HepG2 (cell line): ENCODE data around the gene CCT6A. TPM values are rescaled to one million over a fixed set of nuclear protein-coding genes. Genes with fewer than 3 reads are reported as not detected.

ENCODE experiments used
- ARID4A ChIP-seq: sonication (generic); formaldehyde crosslinking; IDR thresholded peaks from 2 replicates; pipeline ENCODE4 v1.5.0; 2020; ENCODE audit warnings: mild to moderate bottlenecking, missing genetic modification reagents, borderline replicate concordance
- CBX1 ChIP-seq: IDR thresholded peaks from one replicate; pipeline ENCODE4 v1.6.1; 2016; ENCODE audit warnings: antibody characterized with exemption, low read depth
- FOXM1 ChIP-seq: sonication (generic); formaldehyde crosslinking; IDR thresholded peaks from 2 replicates; pipeline ENCODE4 v1.5.0; 2020; ENCODE audit warnings: missing genetic modification reagents
- HES4 ChIP-seq: sonication (generic); formaldehyde crosslinking; IDR thresholded peaks from 2 replicates; pipeline ENCODE4 v1.9.0; 2021; ENCODE audit warnings: mild to moderate bottlenecking, missing genetic modification reagents, borderline replicate concordance
- HMGXB3 ChIP-seq: sonication (generic); formaldehyde crosslinking; IDR thresholded peaks from 2 replicates; pipeline ENCODE4 v1.4.0; 2020; ENCODE audit warnings: missing genetic modification reagents, borderline replicate concordance
- IKZF4 ChIP-seq: sonication (generic); formaldehyde crosslinking; IDR thresholded peaks from 2 replicates; pipeline ENCODE4 v1.5.1; 2020; ENCODE audit warnings: borderline replicate concordance, mild to moderate bottlenecking, low read depth, missing genetic modification reagents; ENCODE audit errors: not compliant biosample characterization
- NAIF1 ChIP-seq: sonication (generic); formaldehyde crosslinking; IDR thresholded peaks from 2 replicates; pipeline ENCODE4 v1.5.0; 2020; ENCODE audit warnings: mild to moderate bottlenecking, missing genetic modification reagents, borderline replicate concordance
- NFYB ChIP-seq: sonication (generic); formaldehyde crosslinking; IDR thresholded peaks from 2 replicates; pipeline ENCODE4 v1.4.0; 2020; ENCODE audit warnings: missing genetic modification reagents
- POLR2AphosphoS5 ChIP-seq: IDR thresholded peaks from 2 replicates; pipeline ENCODE4 v1.6.1; 2012; ENCODE audit warnings: low read depth, low read length
- RAD21 ChIP-seq: fragments of 450-650 bp; formaldehyde crosslinking; IDR thresholded peaks from 2 replicates; pipeline ENCODE4 v1.5.0; 2020; ENCODE audit warnings: mild to moderate bottlenecking
- XRCC5 ChIP-seq: fragments of 200-400 bp; formaldehyde crosslinking; optimal IDR thresholded peaks from 2 replicates; pipeline ENCODE3; 2017; ENCODE audit warnings: mild to moderate bottlenecking, low read length
- YEATS2 ChIP-seq: sonication (generic); formaldehyde crosslinking; IDR thresholded peaks from 2 replicates; pipeline ENCODE4 v1.4.0; 2020; ENCODE audit warnings: missing genetic modification reagents, borderline replicate concordance
- ZFP62 ChIP-seq: sonication (generic); formaldehyde crosslinking; IDR thresholded peaks from 2 replicates; pipeline ENCODE4 v1.4.0; 2020; ENCODE audit warnings: missing genetic modification reagents
- ZGPAT ChIP-seq: IDR thresholded peaks from 2 replicates; pipeline ENCODE4 v1.6.1; 2016; ENCODE audit warnings: mild to moderate bottlenecking
- ZNF326 ChIP-seq: sonication (generic); formaldehyde crosslinking; IDR thresholded peaks from 2 replicates; pipeline ENCODE4 v1.4.0; 2020; ENCODE audit warnings: missing genetic modification reagents, borderline replicate concordance
- ZNF704 ChIP-seq: sonication (generic); formaldehyde crosslinking; IDR thresholded peaks from 2 replicates; pipeline ENCODE4 v1.8.1; 2023; ENCODE audit warnings: mild to moderate bottlenecking, inconsistent platforms, moderate library complexity, missing genetic modification reagents, borderline replicate concordance
- polyA plus RNA-seq, 8 experiments: library from polyadenylated mRNA; depleted of rRNA in 3 of 8; stranded (reverse) in 7 of 8; unstranded in 1 of 8; fragments of >200 nt; fragmentation: Illumina TruSeq in 4 of 8; extraction: Trizol in 4 of 8; gene quantifications; 2 replicates each; pipeline versions ENCODE4 v1.2.1 to v1.2.3, GENCODE V29; 2011 to 2016; ENCODE audit warnings: low read depth in 4 of 8, missing spikeins in 1 of 8, mixed read lengths in 1 of 8; ENCODE audit not compliant: insufficient read depth in 1 of 8
- total RNA-seq, 5 experiments: library from RNA; depleted of rRNA; stranded (reverse); fragments of >200 nt; fragmentation: Illumina TruSeq; extraction: Trizol; gene quantifications; 2 replicates each; pipeline ENCODE4 v1.2.3, GENCODE V29; 2016; ENCODE audit warnings: low read depth in 1 of 5

The CCT6A gene
- total and polyA plus RNA-seq, 2 of the 13 experiments (the other 11 are each of a cell fraction or from before 2014, with no cell fraction given) = 219 to 292 TPM

- TF ChIP-seq ARID4A (CRISPR knock-in tag) (peak; percentile 84; the same call in 1 of the 2 replicates), YEATS2 (CRISPR knock-in tag) (no peak), XRCC5 (no peak), NFYB (CRISPR knock-in tag) (no peak), ZNF704 (CRISPR knock-in tag) (no peak), CBX1 (no peak), POLR2AphosphoS5 (peak; percentile 95), FOXM1 (CRISPR knock-in tag) (no peak), NAIF1 (CRISPR knock-in tag) (no peak), HES4 (CRISPR knock-in tag) (peak; percentile 82; the same call in 1 of the 2 replicates), ZFP62 (CRISPR knock-in tag) (no peak), HMGXB3 (CRISPR knock-in tag) (no peak; the same call in 1 of the 2 replicates), IKZF4 (CRISPR knock-in tag) (peak; percentile 21), ZGPAT (CRISPR knock-in tag) (peak; percentile 70), ZNF326 (CRISPR knock-in tag) (no peak), RAD21 (CRISPR knock-in tag) (peak; percentile 10; the same call in 1 of the 2 replicates)
Measured at GRCh38 chr7:56033671-56034432, 17.7 kb upstream of the CCT6A start (continued).
